ENCODE data around the gene HEATR5B.
A peak's percentile ranks its signal among the peaks of the same experiment; 100 is the strongest.

Gene HEATR5B
- long read RNA-seq, donor 1, full-length matches to known transcripts, result 1 of 10 reads
- long read RNA-seq, donor 1, partial matches to known transcripts, result 9 of 10 reads
- long read RNA-seq, donor 1, other reads (novel, unspliced or antisense), result 0 of 10 reads
- long read RNA-seq, donor 2, result 0 reads
- long read RNA-seq, donor 3, full-length matches to known transcripts, result 2 of 2 reads
- long read RNA-seq, donor 3, partial matches to known transcripts, result 0 of 2 reads
- long read RNA-seq, donor 3, other reads (novel, unspliced or antisense), result 0 of 2 reads
- long read RNA-seq, donor 4, partial matches to known transcripts, result 7 of 7 reads
- long read RNA-seq, donor 4, other reads (novel, unspliced or antisense), result 0 of 7 reads
- long read RNA-seq, donor 5, full-length matches to known transcripts, result 1 of 9 reads
- long read RNA-seq, donor 5, partial matches to known transcripts, result 8 of 9 reads
- long read RNA-seq, donor 5, other reads (novel, unspliced or antisense), result 0 of 9 reads
- long read RNA-seq, donor 6, result 0 reads
- long read RNA-seq, donor 7, partial matches to known transcripts, result 0 of 5 reads
- long read RNA-seq, donor 7, other reads (novel, unspliced or antisense), result 5 of 5 reads
- long read RNA-seq, donor 8, full-length matches to known transcripts, result 1 of 1 reads
- long read RNA-seq, donor 8, partial matches to known transcripts, result 0 of 1 reads
- long read RNA-seq, donor 8, other reads (novel, unspliced or antisense), result 0 of 1 reads

DNA sequence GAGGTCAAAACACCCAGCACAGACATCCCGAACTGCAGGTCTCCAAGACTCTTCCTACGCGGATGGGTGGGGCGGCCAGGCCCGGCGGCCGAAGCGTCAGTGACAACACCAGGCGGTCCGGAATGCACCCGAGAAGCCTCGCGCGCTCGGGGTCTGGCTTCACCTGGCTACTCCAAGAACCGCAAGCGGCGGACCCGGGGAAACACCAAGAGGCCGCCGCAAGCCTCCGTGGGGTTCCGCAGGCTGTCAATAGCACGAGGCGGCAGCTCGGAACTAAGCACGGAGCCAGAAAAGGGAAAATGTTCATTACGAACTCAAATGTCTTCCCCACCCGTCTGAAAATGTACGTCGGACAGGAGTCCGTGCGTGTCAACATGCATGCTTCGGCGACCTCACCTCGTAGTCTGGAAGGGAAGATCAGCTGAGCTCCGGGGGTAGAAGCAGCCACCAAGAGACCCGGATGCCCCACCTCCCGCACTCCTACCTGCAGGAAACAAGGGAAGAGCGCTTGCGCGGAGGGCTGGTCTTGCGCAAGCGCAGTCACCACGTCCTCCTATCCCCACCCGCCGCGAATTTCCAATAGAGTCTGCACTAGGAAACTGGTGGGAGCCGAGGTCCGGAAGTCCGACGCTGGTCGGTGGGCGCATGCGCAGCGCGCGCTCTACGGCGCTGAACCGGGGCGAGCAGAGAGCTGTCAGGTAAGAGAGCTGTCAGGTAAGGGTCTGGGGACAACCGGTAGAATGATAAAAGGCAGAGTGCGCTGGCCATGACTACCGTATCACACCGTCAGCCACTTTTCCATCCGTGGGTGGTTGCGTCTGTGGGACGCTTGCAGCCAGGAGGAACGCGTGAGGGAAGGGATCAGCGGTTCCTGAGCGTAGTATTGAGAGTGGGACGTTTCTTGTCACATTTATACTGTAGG lies at the start of gene HEATR5B, which contains the start of gene GPATCH11:
Gene HEATR5B (minus strand): TSS at position 500 of the 922 bp plus-strand sequence. CDS start 958 bp downstream, outside the sequence.
Gene GPATCH11 (plus strand): TSS at position 646 of the 922 bp plus-strand sequence. CDS start 3,864 bp downstream, outside the sequence.
- DNase-seq, result peak; percentile 91

DNA sequence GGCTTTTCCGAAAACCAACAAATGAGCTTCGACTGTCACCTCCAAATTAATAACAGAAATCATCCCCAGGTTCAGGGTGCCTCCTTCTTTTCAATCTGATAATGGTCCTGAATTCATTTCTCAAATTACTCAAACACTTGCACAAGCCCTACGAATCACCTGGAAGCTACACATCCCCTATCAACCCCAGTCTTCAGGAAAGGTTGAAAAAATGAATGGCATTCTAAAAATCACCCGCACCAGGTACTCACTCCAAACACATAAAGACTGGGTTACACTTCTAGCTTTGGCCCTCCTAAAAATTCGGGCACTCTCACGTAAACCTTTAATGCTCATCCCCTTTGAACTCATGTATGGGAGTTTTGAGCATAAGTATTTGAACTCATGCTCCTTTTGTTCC lies 48.7 kb upstream of the HEATR5B start:
- DNase-seq, result no peak

- no peak for DNase-seq
These were observed 41.2 kb upstream of the HEATR5B start for GRCh38 chr2:37125416-37125815.

DNA sequence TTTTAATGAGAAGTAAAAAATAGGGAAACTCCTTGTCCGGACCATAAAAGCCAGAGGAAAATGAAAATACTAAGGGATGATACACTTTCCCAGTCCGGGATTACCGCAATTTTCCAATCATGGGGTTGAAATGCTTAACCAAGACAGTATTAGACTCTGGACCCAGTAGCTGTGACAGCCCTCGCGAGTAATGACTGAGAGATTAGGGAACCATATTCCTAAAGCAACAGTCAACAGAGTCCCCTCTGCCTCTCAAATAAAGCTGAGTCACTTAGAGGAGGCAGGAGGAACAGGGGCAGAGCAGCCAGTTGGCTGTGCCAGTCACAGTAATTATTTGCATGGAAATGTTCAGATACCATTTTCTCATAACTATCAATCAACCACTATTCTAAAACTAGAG lies 35.0 kb upstream of the HEATR5B start:
- DNase-seq, result no peak

GRCh38 chr2:37117566-37117965 lies 33.4 kb upstream of the HEATR5B start:
- DNase-seq, result no peak

- no peak for DNase-seq
These were observed 27.8 kb upstream of the HEATR5B start for GRCh38 chr2:37111958-37112357.

- no peak for DNase-seq
These were observed 26.4 kb upstream of the HEATR5B start for GRCh38 chr2:37110306-37111212.

DNA sequence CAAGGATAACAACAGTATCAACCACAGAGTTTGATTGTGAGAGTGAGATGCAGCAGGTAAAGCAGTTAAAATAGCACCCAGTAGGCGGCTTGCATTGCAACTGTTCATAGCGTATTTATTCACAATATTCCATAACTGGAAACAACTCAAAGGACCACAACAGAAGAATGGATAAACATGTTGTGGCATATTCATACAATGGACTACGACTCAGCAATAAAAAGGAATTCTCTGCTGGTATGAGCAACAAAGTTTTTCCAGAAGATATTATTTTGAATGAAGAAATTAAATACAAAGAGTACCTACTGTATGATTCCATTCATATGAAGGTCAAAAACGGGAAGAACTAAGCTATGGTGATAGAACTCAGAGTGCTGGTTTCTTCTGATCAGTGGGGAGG lies 25.4 kb upstream of the HEATR5B start:
- no peak for DNase-seq

DNA sequence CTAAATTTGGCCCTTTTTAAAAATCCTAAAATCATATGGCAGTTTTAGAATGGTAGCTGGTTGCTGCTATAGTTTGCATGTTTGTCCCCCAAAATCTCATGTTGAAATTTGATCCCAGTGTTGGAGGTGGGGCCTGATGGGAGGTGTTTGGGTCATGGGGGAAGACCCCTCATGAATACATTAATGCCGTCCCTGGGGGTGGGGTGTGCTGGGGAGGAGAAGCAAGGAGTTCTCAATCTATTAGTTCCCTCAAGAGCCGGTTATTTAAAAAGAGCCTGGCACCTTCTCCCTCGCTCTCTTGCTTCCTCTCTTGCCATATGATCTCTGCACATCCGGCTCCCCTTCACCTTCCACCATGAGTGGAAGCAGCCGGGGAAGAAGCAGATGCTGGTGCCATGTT lies 21.0 kb upstream of the HEATR5B start:
- DNase-seq, result no peak

DNA sequence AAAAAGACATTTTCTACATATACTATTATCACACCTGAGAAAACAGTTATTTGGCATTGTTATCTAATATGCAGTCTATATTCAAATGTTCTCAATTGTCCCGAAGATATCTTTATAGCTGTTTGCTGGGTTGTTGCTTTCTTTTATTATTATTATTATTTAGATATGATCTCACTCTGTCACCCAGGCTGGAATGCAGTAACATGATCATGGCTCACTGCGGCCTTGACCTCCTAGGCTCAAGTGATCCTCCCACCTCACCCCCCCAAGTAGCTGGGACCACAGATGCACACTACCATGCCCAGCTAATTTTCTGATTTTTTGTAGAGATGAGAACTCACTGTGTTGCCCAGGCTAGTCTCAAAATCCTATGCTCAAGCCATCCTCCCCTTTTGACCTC lies 20.0 kb upstream of the HEATR5B start:
- no peak for DNase-seq

- DNase-seq, result no peak
These were observed 18.4 kb upstream of the HEATR5B start for GRCh38 chr2:37102588-37102987.

DNA sequence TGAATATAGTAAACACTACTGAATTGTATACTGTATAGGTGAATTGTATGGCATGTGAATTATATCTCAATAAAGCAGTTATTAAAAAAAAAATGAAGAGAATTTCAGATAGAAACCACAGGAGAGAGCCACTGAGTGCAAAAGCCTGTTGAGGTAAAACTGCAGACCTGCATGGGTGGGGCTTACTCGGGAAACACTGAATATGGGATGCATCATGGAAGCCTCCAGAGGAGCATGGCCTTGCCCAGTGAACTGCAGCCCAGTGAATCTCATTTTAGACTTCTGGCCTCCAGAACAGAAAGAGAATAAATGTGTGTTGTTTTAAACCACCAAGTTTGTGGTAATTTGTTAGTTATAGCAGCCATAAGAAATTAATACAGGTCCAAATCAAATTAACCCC lies 15.9 kb upstream of the HEATR5B start:
- DNase-seq, result no peak

GRCh38 chr2:37098416-37099118 lies 14.4 kb upstream of the HEATR5B start:
- no peak for DNase-seq

GRCh38 chr2:37096568-37096967 lies 12.4 kb upstream of the HEATR5B start:
- DNase-seq, result no peak

DNA sequence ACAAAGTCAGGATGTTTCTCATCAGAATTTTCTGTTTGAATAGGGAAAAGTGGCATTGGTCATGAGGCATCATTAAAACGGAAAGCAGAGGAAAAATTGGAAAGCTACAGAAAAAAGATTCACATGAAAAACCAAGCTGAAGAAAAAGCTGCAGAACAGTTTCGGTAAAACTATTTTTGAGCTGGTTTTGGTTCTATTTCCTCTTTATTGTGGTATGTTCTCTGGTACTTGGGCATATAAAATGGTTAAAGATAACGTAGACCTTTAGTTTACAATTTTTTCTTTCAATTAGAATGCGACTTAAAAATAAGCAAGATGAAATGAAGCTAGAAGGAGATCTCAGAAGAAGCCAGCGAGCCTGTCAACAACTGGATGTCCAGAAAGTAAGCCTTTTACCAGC lies 7.7 kb upstream of the HEATR5B start:
- DNase-seq, result no peak

GRCh38 chr2:37090019-37090477 lies 5.9 kb upstream of the HEATR5B start:
- no peak for DNase-seq

DNA sequence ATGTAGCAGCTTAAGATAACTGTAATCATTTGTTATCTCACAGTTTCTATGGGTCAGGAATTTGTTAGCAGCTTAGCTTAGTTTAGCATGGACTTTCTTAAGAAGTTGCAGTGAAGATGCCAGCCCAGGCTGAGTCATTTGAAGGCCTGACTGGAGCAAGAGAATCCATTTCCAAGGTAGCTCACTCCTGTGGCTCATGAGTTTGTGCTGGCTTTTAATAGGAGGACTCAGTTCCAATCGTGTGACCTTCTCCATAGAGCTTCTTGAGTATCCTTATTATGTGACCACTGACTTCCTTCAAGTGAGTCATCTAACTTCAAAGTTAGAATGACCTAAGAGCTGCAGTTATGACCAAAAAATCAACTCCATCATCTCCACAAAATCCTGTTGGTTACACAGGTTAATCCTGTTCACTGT lies 1.6 kb upstream of the HEATR5B start:
- no peak for DNase-seq

DNA sequence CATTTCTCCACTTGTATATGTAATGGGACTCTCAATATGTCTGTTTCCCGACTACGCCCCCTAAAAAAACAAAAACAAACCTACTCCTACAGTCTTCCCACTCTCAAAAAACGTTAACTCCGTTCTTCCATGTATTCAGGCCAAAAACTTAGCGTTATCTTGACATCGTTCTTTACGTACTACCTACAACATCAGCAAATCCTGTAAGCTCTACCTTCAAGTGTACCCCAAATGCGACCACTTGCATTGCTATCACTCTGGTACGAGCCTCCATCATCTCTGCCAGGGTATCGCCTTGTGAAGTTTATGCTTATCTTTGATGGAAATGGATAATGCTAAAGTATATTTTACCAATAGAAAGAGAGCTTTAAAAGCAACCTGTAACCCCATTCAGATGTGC lies 625 bp upstream of the HEATR5B start:
- no peak for DNase-seq

DNA sequence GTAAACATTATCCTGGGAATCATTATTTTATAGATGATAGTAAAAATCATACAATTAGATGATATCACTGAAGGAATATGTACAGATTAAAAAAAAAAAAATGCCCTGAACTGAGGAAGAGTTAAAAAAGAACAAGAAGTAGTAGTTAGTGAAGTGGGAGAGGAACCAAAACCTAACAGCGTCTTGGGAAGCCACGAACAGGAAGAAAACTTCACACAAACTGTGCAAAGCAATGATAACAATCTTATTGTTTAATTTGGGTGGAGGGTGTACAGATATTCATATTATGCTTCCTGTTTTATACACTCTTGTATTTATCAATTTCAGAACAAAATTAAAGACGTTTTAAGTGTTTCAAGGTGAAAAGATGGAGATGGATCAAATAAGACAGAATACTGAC lies 3.5 kb downstream of the HEATR5B start:
- DNase-seq, result no peak

DNA sequence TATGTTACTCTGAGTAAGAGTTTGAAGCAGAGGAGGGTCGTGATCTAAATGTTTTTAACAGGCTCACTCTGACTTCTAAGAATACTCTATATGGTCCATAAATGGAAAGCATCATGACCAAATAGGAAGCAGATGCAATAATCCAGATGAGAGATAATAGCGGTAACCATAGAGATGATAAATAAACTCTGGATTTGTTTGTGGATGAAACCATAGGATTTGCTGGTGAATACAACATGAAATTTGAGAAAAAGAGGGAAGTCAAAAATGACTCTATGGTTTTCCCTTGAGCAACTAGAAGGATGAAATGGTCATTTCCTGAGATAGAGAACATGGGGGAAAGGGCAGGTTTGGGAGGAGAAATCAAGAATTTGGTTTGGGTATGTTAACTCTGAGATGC lies 3.9 kb downstream of the HEATR5B start:
- DNase-seq, result no peak

DNA sequence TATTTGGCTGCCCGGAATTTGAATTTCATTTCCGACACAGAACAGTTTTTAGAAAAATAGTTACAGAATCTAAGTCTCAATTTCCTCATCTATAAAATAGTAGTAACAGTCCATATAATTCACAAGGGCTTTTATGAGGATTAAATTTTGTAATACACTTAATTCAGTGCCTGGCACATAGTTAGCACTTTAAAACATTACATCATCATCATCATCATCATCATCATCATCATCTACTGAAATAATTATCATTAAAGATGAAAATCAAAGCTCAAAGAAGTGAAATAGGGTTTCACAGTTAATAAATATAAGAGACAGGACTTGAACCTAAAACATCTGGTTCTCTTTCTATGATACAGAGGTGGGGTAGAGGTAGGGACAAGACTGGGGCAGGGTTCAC lies 13.2 kb downstream of the HEATR5B start:
- DNase-seq, result no peak

Measured in right kidney (tissue), 9 donors.